WERI-Rb-1 (cell line): Measurements from ENCODE around the gene ST7L.

Experiments used
- DNase-seq: peaks from one replicate; pipeline ENCODE4 v3.0.0-alpha.2; 2020
- H3K27ac ChIP-seq: fragments of 250-450 bp; sonication (Bioruptor Pico); 2 replicates; pipeline ENCODE4 v1.5.1; 2020; ENCODE audit warnings: mild to moderate bottlenecking, moderate library complexity
- H3K27me3 ChIP-seq: fragments of 250-450 bp; sonication (Bioruptor Pico); 2 replicates; pipeline ENCODE4 v1.5.1; 2021; ENCODE audit warnings: mild to moderate bottlenecking, low read depth, moderate library complexity; ENCODE audit not compliant: insufficient read depth, severe bottlenecking
- H3K36me3 ChIP-seq: fragments of 250-450 bp; sonication (Bioruptor Pico); 2 replicates; pipeline ENCODE4 v1.5.1; 2020; ENCODE audit warnings: mild to moderate bottlenecking, moderate library complexity
- H3K4me3 ChIP-seq: 2 replicates; pipeline ENCODE4 v1.5.1; 2011; ENCODE audit warnings: low read depth, mild to moderate bottlenecking, control low read depth, low read length
- H3K9me3 ChIP-seq: fragments of 250-450 bp; sonication (Bioruptor Pico); 2 replicates; pipeline ENCODE4 v1.5.1; 2021; ENCODE audit warnings: mild to moderate bottlenecking, moderate library complexity; ENCODE audit not compliant: severe bottlenecking
- TF ChIP-seq, protein P1 (sequence below): IDR thresholded peaks from 2 replicates; pipeline ENCODE4 v1.5.1; 2011; ENCODE audit warnings: low read depth, mild to moderate bottlenecking, control low read depth, inconsistent platforms, low read length

ST7L gene

DNA sequence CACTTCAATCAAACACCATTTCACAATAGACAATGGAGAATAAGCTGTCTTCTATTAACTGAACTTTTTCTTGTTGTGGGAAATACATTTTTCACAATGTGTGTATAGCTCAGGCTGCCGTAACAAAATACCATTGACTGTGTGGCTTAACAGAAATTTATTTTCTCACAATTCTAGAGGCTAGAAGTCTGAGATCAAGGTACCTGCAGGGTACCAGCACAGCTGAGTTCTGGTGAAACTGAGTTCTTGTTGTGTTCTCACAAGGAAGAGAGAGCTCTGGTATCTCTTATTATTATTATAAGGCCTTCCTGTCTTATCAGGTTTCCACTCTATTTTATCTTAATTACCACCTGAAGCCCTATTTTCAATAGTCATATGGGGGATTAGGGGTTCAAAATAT lies 15.4 kb downstream of the ST7L start:
- no peak overlapping the region for H3K4me3 ChIP-seq
- peaks cover 67% of the 10 kb centered on the region for H3K36me3 ChIP-seq
- DNase-seq: no peak
- H3K27ac ChIP-seq: no peak overlapping the region
- no peaks in the 10 kb centered on the region for H3K27me3 ChIP-seq
- no peaks in the 10 kb centered on the region for H3K9me3 ChIP-seq
- TF ChIP-seq, protein P1, sequence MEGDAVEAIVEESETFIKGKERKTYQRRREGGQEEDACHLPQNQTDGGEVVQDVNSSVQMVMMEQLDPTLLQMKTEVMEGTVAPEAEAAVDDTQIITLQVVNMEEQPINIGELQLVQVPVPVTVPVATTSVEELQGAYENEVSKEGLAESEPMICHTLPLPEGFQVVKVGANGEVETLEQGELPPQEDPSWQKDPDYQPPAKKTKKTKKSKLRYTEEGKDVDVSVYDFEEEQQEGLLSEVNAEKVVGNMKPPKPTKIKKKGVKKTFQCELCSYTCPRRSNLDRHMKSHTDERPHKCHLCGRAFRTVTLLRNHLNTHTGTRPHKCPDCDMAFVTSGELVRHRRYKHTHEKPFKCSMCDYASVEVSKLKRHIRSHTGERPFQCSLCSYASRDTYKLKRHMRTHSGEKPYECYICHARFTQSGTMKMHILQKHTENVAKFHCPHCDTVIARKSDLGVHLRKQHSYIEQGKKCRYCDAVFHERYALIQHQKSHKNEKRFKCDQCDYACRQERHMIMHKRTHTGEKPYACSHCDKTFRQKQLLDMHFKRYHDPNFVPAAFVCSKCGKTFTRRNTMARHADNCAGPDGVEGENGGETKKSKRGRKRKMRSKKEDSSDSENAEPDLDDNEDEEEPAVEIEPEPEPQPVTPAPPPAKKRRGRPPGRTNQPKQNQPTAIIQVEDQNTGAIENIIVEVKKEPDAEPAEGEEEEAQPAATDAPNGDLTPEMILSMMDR: no peak

DNA sequence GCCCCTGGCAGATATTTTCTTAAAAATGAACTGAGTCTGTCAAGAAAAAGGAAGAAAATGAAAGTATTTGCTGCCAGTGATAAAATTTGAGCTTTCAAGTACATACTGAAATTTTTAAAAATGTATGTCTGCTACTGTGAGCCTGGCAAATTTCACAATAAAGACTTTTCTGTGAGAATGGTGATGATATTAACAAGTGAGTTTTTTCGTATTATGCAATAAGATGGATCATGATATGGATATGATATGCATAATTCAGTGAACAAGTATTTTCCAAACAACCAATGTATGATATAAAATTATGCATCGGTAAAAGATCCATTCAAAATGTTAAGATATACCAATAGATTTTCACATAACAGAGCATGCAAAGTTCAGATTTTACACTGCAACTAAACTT lies 15.9 kb downstream of the ST7L start:
- Histone ChIP-seq H3K36me3 (peaks cover 62% of the 10 kb centered on the region), H3K27me3 (no peaks in the 10 kb centered on the region), H3K4me3 (no peak overlapping the region), H3K27ac (no peak overlapping the region), H3K9me3 (no peaks in the 10 kb centered on the region)
- no peak for DNase-seq
- TF ChIP-seq, protein P1: no peak

GRCh38 chr1:112599477-112599876 lies 19.5 kb downstream of the ST7L start:
- H3K27me3 ChIP-seq: no peaks in the 10 kb centered on the region
- peaks cover 58% of the 10 kb centered on the region for H3K36me3 ChIP-seq
- TF ChIP-seq, protein P1: no peak
- H3K4me3 ChIP-seq: no peak overlapping the region
- no peak for DNase-seq
- no peaks in the 10 kb centered on the region for H3K9me3 ChIP-seq
- H3K27ac ChIP-seq: no peak overlapping the region

DNA sequence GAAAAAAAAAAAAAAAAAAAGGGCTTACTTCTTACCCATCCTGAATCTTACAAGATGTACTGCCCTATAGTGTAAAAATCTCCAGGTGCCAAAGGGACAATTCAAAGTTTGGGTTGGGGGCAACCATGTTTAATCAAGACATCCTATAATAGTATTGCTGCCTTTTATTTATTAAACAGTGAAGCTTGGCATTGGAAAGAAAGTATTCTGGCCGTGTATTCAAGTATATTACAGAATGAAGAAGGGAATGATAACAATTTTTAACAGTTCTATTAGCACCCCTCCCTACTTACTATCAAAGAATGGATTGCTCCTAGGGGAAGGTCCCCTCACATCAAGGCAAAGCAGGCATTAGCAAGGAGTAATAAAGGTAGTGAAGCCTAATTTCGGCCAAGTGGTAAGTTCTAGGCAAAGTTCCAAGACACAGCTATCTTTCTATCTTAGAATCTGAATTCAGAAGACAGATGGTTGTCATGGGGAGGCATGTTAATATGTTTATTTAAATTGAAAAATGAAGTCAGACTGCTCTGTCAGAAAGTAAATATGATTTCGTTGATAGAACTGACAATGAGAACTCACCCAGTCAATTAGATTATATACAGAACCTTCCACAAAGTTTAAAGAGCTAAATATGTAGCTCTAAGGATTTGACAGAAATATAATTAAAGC lies 24.6 kb downstream of the ST7L start:
- H3K27me3 ChIP-seq: no peaks in the 10 kb centered on the region
- no peak overlapping the region for H3K4me3 ChIP-seq
- no peaks in the 10 kb centered on the region for H3K9me3 ChIP-seq
- TF ChIP-seq, protein P1: no peak
- DNase-seq: no peak
- H3K36me3 ChIP-seq: peaks cover 46% of the 10 kb centered on the region
- no peak overlapping the region for H3K27ac ChIP-seq

- Histone ChIP-seq H3K36me3 (peaks cover 36% of the 10 kb centered on the region), H3K9me3 (no peaks in the 10 kb centered on the region), H3K4me3 (no peak overlapping the region), H3K27me3 (no peaks in the 10 kb centered on the region), H3K27ac (no peak overlapping the region)
- DNase-seq: no peak
- TF ChIP-seq, protein P1: no peak
Observed at GRCh38 chr1:112589766-112590165, 29.2 kb downstream of the ST7L start.

DNA sequence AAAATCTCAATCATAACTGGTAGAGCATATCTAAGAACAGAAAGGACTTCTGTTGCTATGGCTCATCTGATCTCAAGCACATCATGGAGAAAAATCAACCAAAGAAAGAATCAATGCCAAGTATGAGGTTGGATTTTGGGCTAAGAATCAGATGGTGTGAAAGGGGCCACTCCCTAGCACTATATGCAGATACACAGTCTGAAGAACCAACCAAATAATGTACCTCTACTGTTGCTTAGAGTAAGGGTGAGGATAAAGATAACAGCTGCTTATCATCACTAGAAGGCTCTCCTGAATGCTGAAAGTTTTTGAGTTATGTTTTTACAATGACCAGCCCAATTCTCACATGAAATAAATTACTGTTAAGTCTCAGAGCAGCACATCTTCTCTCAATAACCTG lies 35.6 kb downstream of the ST7L start:
- TF ChIP-seq, protein P1: no peak
- H3K36me3 ChIP-seq: peaks cover 26% of the 10 kb centered on the region
- no peaks in the 10 kb centered on the region for H3K9me3 ChIP-seq
- no peak overlapping the region for H3K27ac ChIP-seq
- DNase-seq: no peak
- no peak overlapping the region for H3K4me3 ChIP-seq
- H3K27me3 ChIP-seq: no peaks in the 10 kb centered on the region
